ENCODE measurements around the gene MYRFL.

The MYRFL gene

GRCh38 chr12:69821032-69821455 is 4.0 kb upstream of the MYRFL start:
- H3K4me1 ChIP-seq (ENCODE audit: control insufficient read depth in 2 of 2, insufficient read depth in 1 of 2, low read depth in 1 of 2, low read length in 2 of 2) = no peaks in the 10 kb centered on the region
- H3K23ac ChIP-seq (ENCODE audit: low read depth, low read length, poor library complexity) = no peak overlapping the region
- H3K36me3 ChIP-seq (replicated peaks in 1 of 2; ENCODE audit: control insufficient read depth in 2 of 2, insufficient read depth in 2 of 2, low read length in 2 of 2) = no peaks in the 10 kb centered on the region
- H3K79me1 ChIP-seq (ENCODE audit: low read depth, low read length) = no peaks in the 10 kb centered on the region
- DNase-seq (ENCODE audit: low spot score) = no peak
- no peak overlapping the region for H4K8ac ChIP-seq (ENCODE audit: low read depth, low read length)
- no peaks in the 10 kb centered on the region for H3K27me3 ChIP-seq (ENCODE audit: control insufficient read depth in 3 of 3, insufficient read depth in 3 of 3, low read depth in 1 of 3, low read length in 3 of 3)
- no peak overlapping the region for H3K18ac ChIP-seq (ENCODE audit: low read length)
- no peak overlapping the region for H3K4me3 ChIP-seq (ENCODE audit: low read length in 2 of 2)
- no peak overlapping the region for H2BK12ac ChIP-seq (ENCODE audit: low read length)
- H3K4ac ChIP-seq (ENCODE audit: low read length) = no peak overlapping the region
- no peak overlapping the region for H3K27ac ChIP-seq (replicated peaks; ENCODE audit: low read length)
- H3K4me2 ChIP-seq (ENCODE audit: insufficient read depth, low read length, poor library complexity, severe bottlenecking) = no peak overlapping the region
- no peaks in the 10 kb centered on the region for H3K9me3 ChIP-seq (replicated peaks in 1 of 2; ENCODE audit: control insufficient read depth in 2 of 2, insufficient read depth in 1 of 2, low read depth in 1 of 2, low read length in 2 of 2)
- no peak overlapping the region for H3K14ac ChIP-seq (ENCODE audit: low read length)
- H4K91ac ChIP-seq (ENCODE audit: low read depth, low read length, poor library complexity) = no peak overlapping the region
- no peak overlapping the region for H2BK5ac ChIP-seq (ENCODE audit: low read length)
- WGBS, 2 donors (ENCODE audit: extremely low coverage in 2 of 2, insufficient read length in 2 of 2, insufficient replicate concordance in 1 of 2) = no CpG with 5 or more reads among the region's 6 CpGs
- H2AFZ ChIP-seq (ENCODE audit: low read length) = no peak overlapping the region
- H2BK15ac ChIP-seq (ENCODE audit: low read length) = no peak overlapping the region
- no peak overlapping the region for H2BK120ac ChIP-seq (ENCODE audit: low read depth, low read length)
- H3K9ac ChIP-seq (ENCODE audit: low read depth, low read length, poor library complexity) = no peak overlapping the region
- H2AK5ac ChIP-seq (ENCODE audit: low read depth, low read length) = no peak overlapping the region

DNA sequence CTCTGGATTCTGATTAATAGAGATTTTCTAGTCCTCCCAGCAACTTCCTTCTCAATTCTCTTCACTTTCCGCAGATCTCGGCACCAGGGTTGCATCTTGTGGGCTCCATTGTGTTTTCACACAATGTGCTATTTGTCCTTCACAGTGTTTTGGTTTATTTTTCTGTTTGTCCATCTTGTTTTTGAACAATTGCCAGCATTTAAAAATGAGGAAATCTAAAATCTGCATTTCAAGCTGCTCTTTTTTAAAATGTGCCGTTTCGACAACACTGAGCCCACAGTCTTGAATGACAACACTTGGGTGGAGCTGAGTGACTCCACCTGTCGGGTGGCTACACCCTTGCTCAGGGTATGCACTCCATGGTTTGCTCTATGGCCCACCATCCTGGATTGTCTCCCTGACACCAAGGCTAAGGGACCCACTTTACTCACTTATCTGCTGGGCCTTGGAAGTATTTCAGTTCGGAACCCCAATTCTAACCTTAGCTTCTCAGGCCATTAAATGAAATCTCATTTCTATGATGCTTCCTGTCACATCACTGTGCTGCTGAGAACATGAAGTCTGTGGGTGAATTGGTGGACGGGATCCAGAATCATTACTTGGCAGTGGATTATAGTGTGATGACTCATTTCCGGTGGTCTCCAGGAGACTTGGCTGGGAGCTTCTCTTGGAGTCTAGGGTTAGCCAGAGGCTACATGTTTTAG is 3.4 kb upstream of the MYRFL start:
- Histone ChIP-seq H3K4me2 (ENCODE audit: insufficient read depth, low read length, poor library complexity, severe bottlenecking) (no peak overlapping the region), H2AFZ (ENCODE audit: low read length) (no peak overlapping the region), H3K79me1 (ENCODE audit: low read depth, low read length) (no peaks in the 10 kb centered on the region), H3K36me3 (replicated peaks in 1 of 2; ENCODE audit: control insufficient read depth in 2 of 2, insufficient read depth in 2 of 2, low read length in 2 of 2) (no peaks in the 10 kb centered on the region), H3K9me3 (replicated peaks in 1 of 2; ENCODE audit: control insufficient read depth in 2 of 2, insufficient read depth in 1 of 2, low read depth in 1 of 2, low read length in 2 of 2) (no peaks in the 10 kb centered on the region), H4K91ac (ENCODE audit: low read depth, low read length, poor library complexity) (no peak overlapping the region), H2BK12ac (ENCODE audit: low read length) (no peak overlapping the region), H3K4me1 (ENCODE audit: control insufficient read depth in 2 of 2, insufficient read depth in 1 of 2, low read depth in 1 of 2, low read length in 2 of 2) (no peaks in the 10 kb centered on the region), H2AK5ac (ENCODE audit: low read depth, low read length) (no peak overlapping the region), H3K18ac (ENCODE audit: low read length) (no peak overlapping the region), H3K14ac (ENCODE audit: low read length) (no peak overlapping the region), H2BK5ac (ENCODE audit: low read length) (no peak overlapping the region), H2BK120ac (ENCODE audit: low read depth, low read length) (no peak overlapping the region), H3K27me3 (ENCODE audit: control insufficient read depth in 3 of 3, insufficient read depth in 3 of 3, low read depth in 1 of 3, low read length in 3 of 3) (no peaks in the 10 kb centered on the region), H3K4me3 (ENCODE audit: low read length in 2 of 2) (no peak overlapping the region), H3K23ac (ENCODE audit: low read depth, low read length, poor library complexity) (no peak overlapping the region), H3K9ac (ENCODE audit: low read depth, low read length, poor library complexity) (no peak overlapping the region), H3K4ac (ENCODE audit: low read length) (no peak overlapping the region), H3K27ac (replicated peaks; ENCODE audit: low read length) (no peak overlapping the region), H4K8ac (ENCODE audit: low read depth, low read length) (no peak overlapping the region), H2BK15ac (ENCODE audit: low read length) (no peak overlapping the region)
- no CpG with 5 or more reads among the region's 8 CpGs for WGBS, 2 donors (ENCODE audit: extremely low coverage in 2 of 2, insufficient read length in 2 of 2, insufficient replicate concordance in 1 of 2)
- no peak for DNase-seq (ENCODE audit: low spot score)

- Histone ChIP-seq H3K79me1 (ENCODE audit: low read depth, low read length) (no peaks in the 10 kb centered on the region), H2BK120ac (ENCODE audit: low read depth, low read length) (no peak overlapping the region), H3K9me3 (replicated peaks in 1 of 2; ENCODE audit: control insufficient read depth in 2 of 2, insufficient read depth in 1 of 2, low read depth in 1 of 2, low read length in 2 of 2) (no peaks in the 10 kb centered on the region), H2BK5ac (ENCODE audit: low read length) (no peak overlapping the region), H3K4me3 (ENCODE audit: low read length in 2 of 2) (no peak overlapping the region), H2BK15ac (ENCODE audit: low read length) (no peak overlapping the region), H4K8ac (ENCODE audit: low read depth, low read length) (no peak overlapping the region), H3K14ac (ENCODE audit: low read length) (no peak overlapping the region), H3K4ac (ENCODE audit: low read length) (no peak overlapping the region), H3K18ac (ENCODE audit: low read length) (no peak overlapping the region), H3K4me2 (ENCODE audit: insufficient read depth, low read length, poor library complexity, severe bottlenecking) (no peak overlapping the region), H3K9ac (ENCODE audit: low read depth, low read length, poor library complexity) (no peak overlapping the region), H2AK5ac (ENCODE audit: low read depth, low read length) (no peak overlapping the region), H3K27ac (replicated peaks; ENCODE audit: low read length) (no peak overlapping the region), H3K36me3 (replicated peaks in 1 of 2; ENCODE audit: control insufficient read depth in 2 of 2, insufficient read depth in 2 of 2, low read length in 2 of 2) (no peaks in the 10 kb centered on the region), H4K91ac (ENCODE audit: low read depth, low read length, poor library complexity) (no peak overlapping the region), H3K23ac (ENCODE audit: low read depth, low read length, poor library complexity) (no peak overlapping the region), H2AFZ (ENCODE audit: low read length) (no peak overlapping the region), H3K27me3 (ENCODE audit: control insufficient read depth in 3 of 3, insufficient read depth in 3 of 3, low read depth in 1 of 3, low read length in 3 of 3) (no peaks in the 10 kb centered on the region), H3K4me1 (ENCODE audit: control insufficient read depth in 2 of 2, insufficient read depth in 1 of 2, low read depth in 1 of 2, low read length in 2 of 2) (no peaks in the 10 kb centered on the region), H2BK12ac (ENCODE audit: low read length) (no peak overlapping the region)
- no CpG with 5 or more reads among the region's 3 CpGs for WGBS, 2 donors (ENCODE audit: extremely low coverage in 2 of 2, insufficient read length in 2 of 2, insufficient replicate concordance in 1 of 2)
- no peak for DNase-seq (ENCODE audit: low spot score)
Measured at GRCh38 chr12:69822201-69822860, 2.7 kb upstream of the MYRFL start.

DNA sequence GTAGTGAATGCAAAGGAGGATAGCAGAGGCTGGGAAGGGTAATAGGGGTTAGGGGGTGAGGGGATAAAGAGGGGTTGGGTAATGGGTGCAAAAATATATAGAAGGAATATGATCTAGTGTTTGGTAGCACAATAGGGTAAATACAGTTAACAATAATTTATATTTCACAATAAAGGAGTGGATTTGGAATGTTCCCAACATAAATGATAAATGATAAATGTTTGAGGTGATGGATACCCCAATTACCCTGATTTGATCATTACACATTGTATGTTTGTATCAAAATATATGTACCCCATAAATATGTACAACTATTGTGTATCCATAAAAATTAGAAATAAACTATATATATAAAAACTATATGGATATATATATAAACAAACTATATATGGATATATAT is 999 bp upstream of the MYRFL start:
- Histone ChIP-seq H2AK5ac (ENCODE audit: low read depth, low read length) (no peak overlapping the region), H4K8ac (ENCODE audit: low read depth, low read length) (no peak overlapping the region), H2AFZ (ENCODE audit: low read length) (no peak overlapping the region), H3K23ac (ENCODE audit: low read depth, low read length, poor library complexity) (no peak overlapping the region), H3K14ac (ENCODE audit: low read length) (no peak overlapping the region), H3K27me3 (ENCODE audit: control insufficient read depth in 3 of 3, insufficient read depth in 3 of 3, low read depth in 1 of 3, low read length in 3 of 3) (no peaks in the 10 kb centered on the region), H2BK12ac (ENCODE audit: low read length) (no peak overlapping the region), H2BK120ac (ENCODE audit: low read depth, low read length) (no peak overlapping the region), H3K4ac (ENCODE audit: low read length) (no peak overlapping the region), H4K91ac (ENCODE audit: low read depth, low read length, poor library complexity) (no peak overlapping the region), H3K9me3 (replicated peaks in 1 of 2; ENCODE audit: control insufficient read depth in 2 of 2, insufficient read depth in 1 of 2, low read depth in 1 of 2, low read length in 2 of 2) (no peaks in the 10 kb centered on the region), H3K9ac (ENCODE audit: low read depth, low read length, poor library complexity) (no peak overlapping the region), H3K4me2 (ENCODE audit: insufficient read depth, low read length, poor library complexity, severe bottlenecking) (no peak overlapping the region), H2BK15ac (ENCODE audit: low read length) (no peak overlapping the region), H3K27ac (replicated peaks; ENCODE audit: low read length) (no peak overlapping the region), H3K79me1 (ENCODE audit: low read depth, low read length) (no peaks in the 10 kb centered on the region), H3K36me3 (replicated peaks in 1 of 2; ENCODE audit: control insufficient read depth in 2 of 2, insufficient read depth in 2 of 2, low read length in 2 of 2) (no peaks in the 10 kb centered on the region), H3K4me1 (ENCODE audit: control insufficient read depth in 2 of 2, insufficient read depth in 1 of 2, low read depth in 1 of 2, low read length in 2 of 2) (no peaks in the 10 kb centered on the region), H3K18ac (ENCODE audit: low read length) (no peak overlapping the region), H2BK5ac (ENCODE audit: low read length) (no peak overlapping the region), H3K4me3 (ENCODE audit: low read length in 2 of 2) (no peak overlapping the region)
- no peak for DNase-seq (ENCODE audit: low spot score)
